IMR-90 (cell line): ENCODE measurements around the gene LONRF3. TPM values are rescaled to one million over a fixed set of nuclear protein-coding genes. Genes with fewer than 3 reads are reported as not detected.
"Not testable (repeated sequence)": the region's sequence is repeated elsewhere in the genome, so short reads cannot be mapped to it uniquely, and the experiment has no call there.

Experiments
- ATAC-seq: fragments of 200-7000 bp; cut with Tn5 transposase; 2 replicates; pipeline ENCODE4 v1.9.1; 2020; ENCODE audit warnings: low read depth, mild to moderate bottlenecking, moderate library complexity
- BruUV-seq: library from RNA; stranded (reverse); fragments of 400-500 nt; replicated peaks from 2 replicates; lab custom pipeline; 2021; lab: Mats Ljungman, UMichigan
- CTCF ChIA-PET: fragments of 300-600 bp; formaldehyde crosslinking; extraction: SDS; loops from one replicate; lab custom pipeline; 2021; ENCODE audit warnings: antibody characterized with exemption; lab: Yijun Ruan, JAX
- POLR2A ChIA-PET: fragments of 300-600 bp; sonication (Branson Sonifier 250); formaldehyde crosslinking; loops from one replicate; lab custom pipeline; 2022; ENCODE audit warnings: antibody characterized with exemption; ENCODE audit not compliant: unreplicated experiment; lab: Charles Lee
- DNase-seq: peaks from one replicate; pipeline ENCODE4 v3.0.0; 2013
- H2AFZ ChIP-seq: replicated peaks from 2 replicates; pipeline ENCODE3; 2013; ENCODE audit warnings: low read length, mild to moderate bottlenecking; ENCODE audit not compliant: poor library complexity
- H2AK5ac ChIP-seq: 2 replicates; pipeline ENCODE4 v1.6.1; 2013; ENCODE audit warnings: low read depth, low read length, inconsistent platforms
- H2AK9ac ChIP-seq: replicated peaks from 2 replicates; pipeline ENCODE3; 2013; ENCODE audit warnings: mild to moderate bottlenecking, low read depth, low read length, moderate library complexity; ENCODE audit not compliant: poor library complexity
- H2BK120ac ChIP-seq: 2 replicates; pipeline ENCODE4 v1.6.1; 2013; ENCODE audit warnings: low read depth, low read length, inconsistent platforms
- H2BK15ac ChIP-seq: 3 replicates; pipeline ENCODE4 v1.6.1; 2013; ENCODE audit warnings: low read depth, low read length, inconsistent platforms
- H2BK20ac ChIP-seq: 2 replicates; pipeline ENCODE4 v1.6.1; 2013; ENCODE audit warnings: low read depth, mild to moderate bottlenecking, inconsistent platforms, low read length, moderate library complexity
- H2BK5ac ChIP-seq: 2 replicates; pipeline ENCODE4 v1.6.1; 2013; ENCODE audit warnings: mild to moderate bottlenecking, low read depth, low read length, inconsistent platforms; ENCODE audit not compliant: poor library complexity, severe bottlenecking
- H3K14ac ChIP-seq: replicated peaks from 2 replicates; pipeline ENCODE4 v1.6.1; 2013; ENCODE audit warnings: low read depth, low read length, inconsistent platforms
- H3K18ac ChIP-seq: 2 replicates; pipeline ENCODE4 v1.6.1; 2013; ENCODE audit warnings: low read depth, low read length, control low read depth
- H3K23ac ChIP-seq: 2 replicates; pipeline ENCODE4 v1.6.1; 2013; ENCODE audit warnings: low read depth, low read length, inconsistent platforms
- H3K27ac ChIP-seq: 2 replicates; pipeline ENCODE4 v1.5.1; 2013; ENCODE audit warnings: mild to moderate bottlenecking, control low read depth, low read length; ENCODE audit not compliant: insufficient read depth
- H3K27me3 ChIP-seq: 2 replicates; pipeline ENCODE4 v1.6.1; 2013; ENCODE audit warnings: low read length; ENCODE audit not compliant: control insufficient read depth, insufficient read depth
- H3K36me3 ChIP-seq: 2 replicates; pipeline ENCODE4 v1.6.1; 2013; ENCODE audit warnings: low read length, mixed read lengths; ENCODE audit not compliant: control insufficient read depth, insufficient read depth
- H3K4ac ChIP-seq: 2 replicates; pipeline ENCODE4 v1.6.1; 2013; ENCODE audit warnings: low read depth, low read length, inconsistent platforms
- H3K4me1 ChIP-seq: 2 replicates; pipeline ENCODE4 v1.6.1; 2013; ENCODE audit warnings: low read length, mixed read lengths; ENCODE audit not compliant: control insufficient read depth, insufficient read depth
- H3K4me2 ChIP-seq: 2 replicates; pipeline ENCODE4 v1.6.1; 2013; ENCODE audit warnings: low read depth, mild to moderate bottlenecking, control low read depth, low read length, moderate library complexity
- H3K4me3 ChIP-seq: 2 replicates; pipeline ENCODE4 v1.5.1; 2013; ENCODE audit warnings: low read depth, mild to moderate bottlenecking, control low read depth, low read length, moderate library complexity; ENCODE audit not compliant: insufficient read depth
- H3K56ac ChIP-seq: 2 replicates; pipeline ENCODE4 v1.6.1; 2013; ENCODE audit warnings: low read length, inconsistent platforms; ENCODE audit not compliant: insufficient read depth; ENCODE audit errors: extremely low read depth
- H3K79me1 ChIP-seq, 2 experiments: 2 replicates each; pipeline ENCODE4 v1.6.1; 2013; ENCODE audit warnings: low read length in 2 of 2, inconsistent platforms in 1 of 2, low read depth in 1 of 2
- H3K9ac ChIP-seq: 2 replicates; pipeline ENCODE4 v1.6.1; 2013; ENCODE audit warnings: low read depth, low read length, control low read depth
- H3K9me1 ChIP-seq: 2 replicates; pipeline ENCODE4 v1.6.1; 2013; ENCODE audit warnings: low read length, inconsistent platforms; ENCODE audit not compliant: insufficient read depth
- H3K9me3 ChIP-seq: 2 replicates; pipeline ENCODE4 v1.6.1; 2013; ENCODE audit warnings: low read length; ENCODE audit not compliant: control insufficient read depth, insufficient read depth
- H4K20me1 ChIP-seq: 2 replicates; pipeline ENCODE4 v1.6.1; 2013; ENCODE audit warnings: low read length, inconsistent platforms; ENCODE audit not compliant: insufficient read depth
- H4K5ac ChIP-seq: 2 replicates; pipeline ENCODE4 v1.6.1; 2013; ENCODE audit warnings: mild to moderate bottlenecking, low read depth, low read length, control low read depth
- H4K8ac ChIP-seq, 2 experiments: 2 replicates each; pipeline ENCODE4 v1.6.1; 2013; ENCODE audit warnings: low read depth in 2 of 2, low read length in 2 of 2, control low read depth in 1 of 2, inconsistent platforms in 1 of 2
- H4K91ac ChIP-seq: 2 replicates; pipeline ENCODE4 v1.6.1; 2013; ENCODE audit warnings: low read depth, low read length, inconsistent platforms; ENCODE audit not compliant: insufficient read depth
- WGBS, 2 experiments: methylation state at CpG; one replicate each; pipeline versions ENCODE4 v1.1.5 to v1.1.7; 2013; ENCODE audit warnings: missing lambda C conversion rate in 2 of 2; ENCODE audit not compliant: insufficient read length in 1 of 2; ENCODE audit errors: extremely low coverage in 2 of 2; 5-methylcytosine and 5-hydroxymethylcytosine counted together
- dilution Hi-C: fragments of 300-500 bp; cut with HindIII; formaldehyde crosslinking; loops from one replicate; pipeline ENCODE4 v1.14.3; 2018; ENCODE audit warnings: low sequenced_read_pairs; ENCODE audit not compliant: unreplicated experiment
- in situ Hi-C: fragments of 300-500 bp; cut with MboI; formaldehyde crosslinking; loops from 3 replicates; pipeline ENCODE4 v1.14.3; 2019; ENCODE audit warnings: low sequenced_read_pairs, inconsistent platforms, mixed read lengths
- intact Hi-C: fragments of 100-400 bp; cut with micrococcal nuclease; formaldehyde crosslinking; loops from 2 replicates; pipeline ENCODE4 v1.10.0; 2022
- polyA plus RNA-seq, 3 experiments: library from polyadenylated mRNA; depleted of rRNA; stranded (reverse); fragments of >200 nt; gene quantifications; 2 replicates each; pipeline ENCODE4 v1.2.3, GENCODE V29; 2012; ENCODE audit warnings: low replicate concordance in 1 of 3
- total RNA-seq: library from RNA; depleted of rRNA; stranded (reverse); fragments of >200 nt; gene quantifications from 2 replicates; pipeline ENCODE4 v1.2.3, GENCODE V29; 2012

The LONRF3 gene
- total and polyA plus RNA-seq, 2 of the 4 experiments (the other 2 are of a cell fraction), result not detected

DNA sequence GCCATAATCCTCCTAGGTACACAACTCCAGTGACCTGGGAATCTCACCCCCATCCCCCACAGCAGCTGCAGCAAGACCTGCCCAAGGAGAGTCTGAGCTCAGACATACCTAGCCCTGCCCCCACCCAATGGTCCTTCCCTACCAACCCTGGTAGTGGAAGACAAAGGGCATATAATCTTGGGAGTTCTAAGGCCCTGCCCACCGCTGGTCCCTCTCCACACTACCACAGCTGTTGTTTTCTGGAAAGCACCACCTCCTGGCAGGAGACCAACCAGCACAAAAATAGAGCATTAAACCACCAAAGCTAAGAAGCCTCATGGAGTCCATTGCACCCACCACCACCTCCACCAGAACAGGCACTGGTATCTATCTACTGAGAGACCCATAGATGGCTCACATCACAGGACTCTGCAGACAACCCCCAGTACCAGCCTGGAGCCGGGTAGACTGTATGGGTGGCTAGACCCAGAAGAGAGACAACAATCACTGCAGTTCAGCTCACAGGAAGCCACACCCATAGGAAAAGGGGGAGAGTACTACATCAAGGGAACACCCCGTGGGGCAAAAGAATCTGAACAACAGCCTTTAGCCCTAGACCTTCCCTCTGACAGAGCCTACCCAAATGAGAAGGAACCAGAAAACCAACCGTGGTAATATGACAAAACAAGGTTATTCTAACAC is 18.2 kb downstream of the LONRF3 start:
- dilution Hi-C loops, in situ Hi-C loops, H3K14ac ChIP-seq, H3K4me3 ChIP-seq, H3K18ac ChIP-seq, intact Hi-C loops, H4K91ac ChIP-seq, CTCF ChIA-PET, H3K56ac ChIP-seq, H2AK5ac ChIP-seq, H3K23ac ChIP-seq, H3K9me3 ChIP-seq, H4K8ac ChIP-seq, H3K4me2 ChIP-seq, H3K9ac ChIP-seq, POLR2A ChIA-PET, H3K36me3 ChIP-seq, H3K27ac ChIP-seq, H3K4me1 ChIP-seq, H2BK120ac ChIP-seq, H2BK20ac ChIP-seq, H4K20me1 ChIP-seq, H3K9me1 ChIP-seq, H2BK15ac ChIP-seq, H2AFZ ChIP-seq, ATAC-seq, BruUV-seq, H3K4ac ChIP-seq, H4K5ac ChIP-seq, H2BK5ac ChIP-seq, H2AK9ac ChIP-seq, H3K79me1 ChIP-seq, H3K27me3 ChIP-seq, DNase-seq: not testable (repeated sequence)
- no CpG with 5 or more reads among the region's 4 CpGs for WGBS, 2 experiments
